ENCODE data around the gene IL1B.

Gene IL1B

GRCh38 chr2:112803691-112804521 is 32.7 kb downstream of the IL1B start:
- no peak for DNase-seq

GRCh38 chr2:112800881-112801583 is 35.5 kb downstream of the IL1B start:
- no peak for DNase-seq

DNA sequence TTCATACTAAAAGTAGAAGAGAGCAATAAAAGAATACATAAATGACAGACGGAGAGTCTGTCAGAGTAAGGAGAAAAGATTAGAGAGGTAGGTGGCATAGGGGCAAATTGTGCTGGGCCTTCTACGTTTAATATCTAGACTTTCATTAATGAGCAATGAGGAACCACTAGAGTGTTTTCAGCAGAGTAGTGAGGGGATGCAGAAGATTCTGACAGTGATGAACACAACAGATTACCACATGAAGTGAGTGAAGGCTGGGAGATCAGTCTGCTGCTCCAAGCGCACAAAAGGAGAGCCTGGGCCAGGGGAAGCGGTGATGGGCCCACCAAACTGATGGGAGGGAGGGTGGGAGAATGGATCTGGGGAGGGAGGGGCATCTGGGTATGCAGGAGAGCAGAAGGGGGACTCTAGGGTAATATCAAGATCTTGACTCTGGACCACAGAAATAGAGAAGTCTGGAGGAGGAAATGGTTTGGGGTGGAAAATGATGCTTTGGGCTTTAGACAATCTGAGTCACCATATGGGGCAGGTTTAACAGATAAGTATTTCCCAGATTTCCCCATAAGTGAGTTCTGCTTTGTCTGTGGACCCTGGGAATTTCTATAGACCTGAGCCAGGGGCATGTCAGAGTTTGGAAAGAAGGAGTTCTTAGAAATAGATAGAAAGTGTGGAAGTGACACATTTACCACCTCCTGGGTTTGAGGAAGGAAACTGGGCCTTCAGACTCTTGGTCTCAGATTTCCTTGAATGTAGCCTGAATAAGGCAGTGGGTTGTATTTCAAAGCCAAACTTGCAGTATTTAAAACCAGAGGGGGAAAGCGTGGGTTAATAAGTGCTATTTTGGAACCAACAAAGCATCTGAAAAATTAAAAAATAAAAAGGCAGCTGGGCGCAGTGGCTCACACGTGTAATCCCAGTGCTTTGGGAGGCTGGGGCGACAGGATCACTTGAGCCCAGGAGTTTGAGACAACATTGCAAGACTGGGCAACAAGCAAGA is 37.3 kb downstream of the IL1B start:
- no peak for DNase-seq

DNA sequence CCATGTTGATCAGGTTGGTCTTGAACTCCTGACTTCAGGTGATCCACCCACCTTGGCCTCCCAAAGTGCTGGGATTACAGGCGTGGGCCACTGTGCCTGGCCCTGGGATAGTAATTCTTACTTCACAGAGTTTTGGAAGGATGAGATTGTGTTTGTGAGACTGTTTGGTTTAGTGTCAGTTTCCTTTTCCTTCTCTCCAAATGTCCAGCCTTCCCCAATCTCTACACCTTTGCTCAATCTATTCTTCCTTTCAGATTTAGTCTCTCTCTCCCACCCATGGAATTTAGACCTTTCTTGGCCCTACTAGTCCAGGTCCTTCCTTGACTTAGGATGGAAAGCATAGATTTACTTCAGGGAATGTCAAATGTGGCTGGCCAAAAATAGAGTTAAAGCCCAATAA is 40.1 kb downstream of the IL1B start:
- no peak for DNase-seq

DNA sequence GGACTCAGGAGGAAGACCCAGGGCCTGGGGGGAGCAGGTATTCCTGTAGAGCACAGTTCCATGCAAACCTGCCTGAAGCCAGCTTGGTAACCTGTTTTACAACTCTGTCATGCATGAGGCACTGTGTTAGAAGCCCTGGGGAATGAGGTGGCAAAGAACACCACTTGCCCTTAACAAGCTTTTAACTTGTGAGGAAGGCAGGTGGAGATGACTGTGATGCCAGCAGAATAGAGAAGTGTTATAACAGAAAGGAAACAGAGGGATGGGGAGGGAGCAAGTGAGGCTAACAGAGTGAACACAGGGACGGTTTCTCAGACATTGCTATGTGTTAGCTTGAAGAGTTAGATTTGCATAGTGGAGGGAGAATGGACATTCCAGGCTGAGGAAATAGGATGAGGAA is 40.8 kb downstream of the IL1B start:
- DNase-seq = no peak

DNA sequence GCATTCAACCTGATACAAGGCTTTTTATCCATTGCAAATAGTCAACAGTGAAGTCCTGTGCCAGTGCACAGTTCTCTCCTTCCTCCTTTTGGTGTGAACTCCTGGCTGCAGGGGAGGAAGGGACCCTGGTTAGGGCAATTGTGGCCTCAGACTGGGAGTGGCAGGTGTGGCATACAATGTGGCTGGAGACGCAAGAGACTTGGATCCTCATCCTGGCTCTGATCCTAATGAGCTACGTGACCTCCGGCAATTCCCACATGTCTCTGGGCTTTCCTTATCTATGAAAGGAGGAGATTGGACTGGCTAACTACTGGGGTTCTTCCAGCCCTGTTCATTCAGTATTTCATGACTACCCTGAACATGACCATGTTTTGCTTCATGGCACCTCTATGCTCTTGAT is 41.7 kb downstream of the IL1B start:
- DNase-seq = no peak

DNA sequence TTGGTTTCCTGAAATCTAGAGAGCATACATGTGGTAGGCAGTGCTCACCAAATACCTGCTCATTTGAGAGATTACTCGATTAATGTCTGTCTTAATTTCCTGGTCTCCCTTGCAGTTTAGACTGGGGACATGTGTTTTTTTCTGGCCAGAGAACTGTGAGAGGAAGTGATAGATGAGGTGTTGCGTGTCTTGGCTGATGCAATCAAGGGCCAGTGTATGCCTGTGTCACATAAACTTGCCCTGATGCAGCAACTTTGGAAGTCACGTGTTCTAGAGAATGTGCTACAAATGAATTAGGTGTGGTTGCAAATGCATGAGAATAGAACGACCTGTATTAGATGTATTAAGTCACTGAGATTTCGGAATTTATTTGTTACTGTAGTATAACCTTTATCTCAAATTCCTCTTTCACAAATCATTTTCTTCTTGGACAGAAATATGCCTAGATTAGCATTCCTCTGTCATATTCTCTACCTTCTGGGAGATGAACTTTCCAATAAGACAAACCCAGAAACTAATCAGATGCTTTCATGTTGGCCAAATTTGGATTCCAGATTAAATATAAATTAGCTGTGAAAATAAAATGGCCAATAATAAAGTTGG is 42.3 kb downstream of the IL1B start:
- DNase-seq = no peak

DNA sequence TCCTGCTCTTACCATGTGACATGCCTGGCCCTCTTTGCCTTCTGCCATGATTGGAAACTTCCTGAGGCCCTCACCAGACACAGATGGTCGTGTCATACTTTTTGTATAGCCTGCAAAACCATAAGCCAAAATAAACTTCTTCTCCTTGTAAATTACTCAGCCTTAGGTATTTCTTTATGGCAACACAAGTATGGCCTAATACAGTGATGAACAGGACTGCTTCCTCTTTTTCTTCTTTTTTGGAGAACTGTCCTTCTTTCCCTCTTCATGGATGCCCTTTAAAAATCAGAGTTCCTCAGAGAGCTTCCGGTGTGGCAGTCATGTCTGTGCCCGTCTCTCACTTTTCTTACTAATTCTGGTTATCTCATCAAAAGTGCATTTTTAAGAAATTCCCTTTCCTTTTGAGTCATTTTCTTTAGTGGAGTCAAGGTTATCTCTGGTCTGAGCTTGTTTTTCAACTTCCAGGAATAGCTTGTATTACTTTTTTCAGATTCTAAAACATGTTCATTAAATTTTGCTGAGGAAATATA is 43.1 kb downstream of the IL1B start:
- no peak for DNase-seq

GRCh38 chr2:112792419-112792818 is 44.2 kb downstream of the IL1B start:
- DNase-seq = no peak

DNA sequence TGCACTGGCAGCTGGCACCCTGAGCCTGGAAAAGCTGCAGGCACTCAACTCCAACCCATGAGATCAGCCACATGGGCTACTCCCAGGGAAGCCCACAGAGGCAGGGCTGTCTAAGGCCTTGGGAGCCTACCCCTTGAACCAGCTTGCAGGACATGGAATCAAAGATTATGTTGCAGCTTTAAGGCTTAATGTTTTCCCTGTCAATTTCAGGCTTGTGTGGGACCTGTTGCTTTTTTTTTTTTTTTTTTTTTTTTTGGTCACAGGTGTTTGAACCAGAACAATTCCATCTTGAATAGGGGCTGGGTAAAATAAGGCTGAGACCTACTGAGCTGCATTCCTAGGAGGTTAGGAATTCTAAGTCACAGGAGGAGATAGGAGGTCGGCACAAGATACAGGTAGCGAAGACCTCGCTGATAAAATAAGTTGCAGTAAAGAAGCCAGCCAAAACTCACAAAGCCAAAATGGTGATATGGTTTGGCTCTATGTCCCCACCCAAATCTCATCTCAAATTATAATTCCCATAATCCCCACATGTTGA is 44.8 kb downstream of the IL1B start:
- no peak for DNase-seq

DNA sequence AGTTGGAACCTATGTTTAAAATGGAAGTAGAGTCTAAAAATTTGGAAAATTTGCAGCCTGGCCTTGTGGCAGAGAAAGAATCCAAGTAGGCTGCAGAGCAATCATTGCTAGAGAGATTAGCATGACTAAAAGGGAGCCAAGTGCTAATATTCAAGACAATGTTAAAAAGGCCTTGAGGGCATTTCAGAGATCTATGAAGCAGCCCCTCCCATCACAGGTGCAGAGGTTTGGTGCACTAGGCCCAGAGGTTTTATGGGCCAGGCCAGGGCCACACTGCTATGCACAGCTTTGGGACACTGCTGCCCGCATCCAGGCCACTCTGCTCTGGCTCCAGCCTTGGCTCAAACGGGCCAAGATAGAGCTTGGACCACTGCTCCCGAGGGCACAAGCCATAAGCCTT is 45.6 kb downstream of the IL1B start:
- DNase-seq = no peak

- no peak for DNase-seq
Measured at GRCh38 chr2:112790305-112790704, 46.3 kb downstream of the IL1B start.

DNA sequence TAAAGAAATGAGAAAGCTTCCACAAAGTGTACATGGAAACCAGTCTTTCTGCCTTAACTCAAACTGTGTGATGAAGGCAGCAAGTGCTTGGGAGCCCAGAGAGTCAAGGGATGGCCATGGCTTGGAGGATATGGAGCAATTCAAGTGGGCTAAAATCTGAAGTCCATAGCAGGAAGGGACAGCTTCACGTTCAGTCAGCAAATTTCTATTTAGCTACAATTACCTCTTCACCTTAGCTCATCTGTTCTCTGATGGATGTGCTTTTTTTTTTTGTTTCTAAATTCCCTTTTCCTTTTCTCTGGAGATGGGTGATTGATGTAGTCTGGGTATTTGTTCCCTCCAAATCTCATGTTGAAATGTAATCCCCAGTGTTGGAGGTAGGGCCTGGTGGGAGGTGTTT is 47.4 kb downstream of the IL1B start:
- no peak for DNase-seq

DNA sequence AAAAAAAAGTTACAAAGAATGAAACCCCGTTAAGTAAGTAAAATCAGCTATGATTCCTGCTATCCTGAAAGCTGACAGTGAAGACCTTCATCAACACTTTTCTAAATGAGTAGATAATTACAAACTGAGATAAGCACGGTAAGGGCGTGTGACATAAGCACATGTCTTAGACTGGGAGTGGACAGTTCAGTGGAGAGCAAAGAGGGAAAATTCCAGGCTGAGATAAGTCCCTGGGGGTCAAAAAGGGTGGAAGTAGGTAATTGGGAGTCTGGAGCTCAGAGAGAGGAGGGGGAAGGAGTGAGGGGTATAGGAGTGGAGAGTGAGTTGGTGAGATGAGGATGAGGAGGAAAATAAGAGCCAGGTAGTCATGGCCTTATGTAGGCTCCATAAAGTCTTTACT is 47.9 kb downstream of the IL1B start:
- no peak for DNase-seq

- DNase-seq = no peak
Measured at GRCh38 chr2:112787729-112788393, 48.7 kb downstream of the IL1B start.

DNA sequence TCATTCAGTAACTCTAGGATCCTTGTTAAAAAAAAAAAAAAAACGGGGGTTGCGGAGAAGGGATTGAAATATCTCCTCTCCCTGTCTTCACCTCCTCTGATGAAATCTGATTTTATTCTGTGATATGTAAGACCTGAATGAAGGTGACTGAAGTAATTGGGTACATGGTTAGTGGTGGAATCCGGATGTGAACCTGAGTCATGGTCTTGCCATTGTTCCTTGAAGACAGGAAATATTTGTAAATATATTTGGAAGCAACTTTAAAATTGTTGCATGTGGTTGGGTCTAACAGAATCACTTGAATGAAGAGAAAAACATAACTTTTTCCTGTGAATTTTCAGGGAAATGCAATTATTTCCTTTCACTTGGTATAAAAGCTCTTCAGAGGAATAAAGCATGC is 49.3 kb downstream of the IL1B start:
- no peak for DNase-seq

GRCh38 chr2:112784199-112785189 is 52.1 kb downstream of the IL1B start, which contains the start of gene IL1A:
IL1A (minus strand) TSS chr2:112784493; CDS start chr2:112783770, 723 bp downstream.
- DNase-seq = no peak

- DNase-seq = no peak
Measured at GRCh38 chr2:112783187-112783714, 53.3 kb downstream of the IL1B start.

GRCh38 chr2:112782234-112782799 is 54.3 kb downstream of the IL1B start:
- DNase-seq = no peak
